Peyer's patch (tissue), 4 donors: ENCODE measurements around the gene EFCAB5. TPM values are rescaled to one million over a fixed set of nuclear protein-coding genes. Genes with fewer than 3 reads are reported as not detected.

ENCODE experiments used
- DNase-seq, 3 donors: peaks; one replicate each; pipeline ENCODE4 v3.0.0-alpha.2; 2017 to 2019
- H3K27ac ChIP-seq, 4 donors: fragments of 200-600 bp; sonication (generic); one replicate each; pipeline ENCODE4 v1.5.1; 2016 to 2019
- H3K27me3 ChIP-seq, 2 donors: fragments of 200-600 bp; sonication (generic); one replicate each; pipeline ENCODE4 v1.5.1; 2019
- H3K36me3 ChIP-seq, 3 donors: fragments of 200-600 bp; sonication (generic); one replicate each; pipeline ENCODE4 v1.5.1; 2016 to 2019
- H3K4me1 ChIP-seq, 4 donors: fragments of 200-600 bp; sonication (generic); one replicate each; pipeline ENCODE4 v1.5.1; 2016 to 2019
- H3K4me3 ChIP-seq, 4 donors: fragments of 200-600 bp; sonication (generic); 1 replicate in 3 of 4; 2 replicates in 1 of 4; pipeline ENCODE4 v1.5.1; 2016 to 2019; ENCODE audit warnings: mild to moderate bottlenecking in 1 of 4
- H3K9me3 ChIP-seq, 4 donors: fragments of 200-600 bp; sonication (generic); one replicate each; pipeline ENCODE4 v1.5.1; 2016 to 2019; ENCODE audit warnings: mild to moderate bottlenecking in 1 of 4
- POLR2A ChIP-seq, 2 donors: fragments of 450-650 bp; IDR thresholded peaks; one replicate each; pipeline ENCODE4 v1.5.1; 2017; ENCODE audit warnings: antibody characterized with exemption in 2 of 2, mild to moderate bottlenecking in 2 of 2, moderate library complexity in 2 of 2
- total RNA-seq, 4 donors: library from RNA; depleted of rRNA; stranded (reverse); fragments of >200 nt; gene quantifications; one replicate each; pipeline ENCODE4 v1.1.0, GENCODE V29; 2016
- TF ChIP-seq, protein P1 (sequence below), 6 experiments: fragments of 450-650 bp in 4 of 6; fragments of 200-600 bp in 2 of 6; sonication (generic) in 1 of 6; IDR thresholded peaks; one replicate each; pipeline ENCODE4 v1.5.1; 2017 to 2019; ENCODE audit warnings: antibody characterized with exemption in 6 of 6, mild to moderate bottlenecking in 3 of 6, moderate library complexity in 1 of 6

EFCAB5 gene
- total RNA-seq, 4 donors from 2014 or later, result 0.53 to 5.8 (median 1.6) TPM

DNA sequence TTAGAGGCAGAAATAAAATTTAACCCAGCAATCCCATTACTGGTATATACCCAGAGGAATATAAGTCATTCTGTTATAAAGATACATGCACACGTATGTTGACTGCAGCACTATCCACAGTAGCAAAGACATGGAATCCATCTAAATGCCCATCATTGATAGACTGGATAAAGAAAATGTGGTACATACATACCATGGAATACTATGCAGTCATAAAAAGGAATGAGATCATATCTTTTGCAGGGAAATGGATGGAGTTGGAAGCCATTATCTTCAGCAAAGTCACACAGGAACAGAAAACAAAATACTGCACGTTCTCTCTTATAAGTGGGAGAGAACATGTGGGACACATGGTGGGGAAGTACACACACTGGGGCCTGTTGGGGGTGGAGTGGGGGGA is 34.5 kb upstream of the EFCAB5 start:
- no peaks in the 10 kb centered on the region for H3K36me3 ChIP-seq

DNA sequence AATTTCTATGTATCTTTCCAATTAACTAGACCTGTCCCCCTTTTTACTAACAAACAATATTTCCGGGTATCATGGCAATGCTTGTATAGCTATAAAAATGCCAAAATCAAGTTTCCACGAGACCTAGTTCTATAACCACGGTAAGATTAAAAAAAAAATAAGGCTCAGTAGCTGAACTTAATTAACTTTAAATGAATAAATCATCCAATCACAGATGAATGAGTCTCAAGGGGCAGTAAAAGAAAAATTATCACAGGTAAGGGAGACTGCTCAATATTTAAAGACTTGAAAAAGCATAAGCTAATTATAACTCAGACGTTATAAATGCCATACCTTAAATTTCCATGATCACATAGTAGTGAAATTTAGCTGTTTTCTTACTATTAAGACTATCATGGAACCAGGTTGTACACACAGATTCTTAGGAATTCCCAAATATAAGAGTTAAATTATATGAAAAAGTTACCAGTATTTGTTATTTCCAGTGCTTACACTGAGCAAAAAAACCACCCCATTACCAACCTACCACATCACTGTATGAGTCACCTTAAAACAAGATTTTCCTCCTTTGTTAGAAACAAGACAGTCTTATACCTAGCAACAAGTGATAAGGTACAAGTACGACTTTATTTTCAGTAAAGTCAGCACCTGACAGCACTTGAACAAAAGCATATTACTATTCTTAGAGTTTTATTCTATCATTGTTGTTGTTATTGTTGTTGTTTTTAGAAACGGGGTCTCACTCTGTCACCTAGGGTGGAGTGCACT is 32.0 kb upstream of the EFCAB5 start:
- no peak for DNase-seq
- Histone ChIP-seq H3K36me3 (no peaks in the 10 kb centered on the region), H3K4me3 (no peak overlapping the region), H3K4me1 (no peaks in the 10 kb centered on the region), H3K27me3 (no peaks in the 10 kb centered on the region), H3K27ac (no peak overlapping the region), H3K9me3 (no peaks in the 10 kb centered on the region)
- TF ChIP-seq, protein P1, sequence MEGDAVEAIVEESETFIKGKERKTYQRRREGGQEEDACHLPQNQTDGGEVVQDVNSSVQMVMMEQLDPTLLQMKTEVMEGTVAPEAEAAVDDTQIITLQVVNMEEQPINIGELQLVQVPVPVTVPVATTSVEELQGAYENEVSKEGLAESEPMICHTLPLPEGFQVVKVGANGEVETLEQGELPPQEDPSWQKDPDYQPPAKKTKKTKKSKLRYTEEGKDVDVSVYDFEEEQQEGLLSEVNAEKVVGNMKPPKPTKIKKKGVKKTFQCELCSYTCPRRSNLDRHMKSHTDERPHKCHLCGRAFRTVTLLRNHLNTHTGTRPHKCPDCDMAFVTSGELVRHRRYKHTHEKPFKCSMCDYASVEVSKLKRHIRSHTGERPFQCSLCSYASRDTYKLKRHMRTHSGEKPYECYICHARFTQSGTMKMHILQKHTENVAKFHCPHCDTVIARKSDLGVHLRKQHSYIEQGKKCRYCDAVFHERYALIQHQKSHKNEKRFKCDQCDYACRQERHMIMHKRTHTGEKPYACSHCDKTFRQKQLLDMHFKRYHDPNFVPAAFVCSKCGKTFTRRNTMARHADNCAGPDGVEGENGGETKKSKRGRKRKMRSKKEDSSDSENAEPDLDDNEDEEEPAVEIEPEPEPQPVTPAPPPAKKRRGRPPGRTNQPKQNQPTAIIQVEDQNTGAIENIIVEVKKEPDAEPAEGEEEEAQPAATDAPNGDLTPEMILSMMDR (IDR thresholded peaks at IDR 0.05), result no peak
- no peak for TF ChIP-seq POLR2A (IDR thresholded peaks at IDR 0.05)

More for the DNA sequence above, 34.5 kb upstream of the EFCAB5 start:
- Histone ChIP-seq H3K27ac (no peak overlapping the region), H3K9me3 (no peaks in the 10 kb centered on the region), H3K27me3 (no peaks in the 10 kb centered on the region), H3K4me3 (no peak overlapping the region), H3K4me1 (no peaks in the 10 kb centered on the region)
- no peak for TF ChIP-seq POLR2A (IDR thresholded peaks at IDR 0.05)
- TF ChIP-seq, protein P1 (IDR thresholded peaks at IDR 0.05), result no peak
- no peak for DNase-seq

GRCh38 chr17:29911641-29912177 is 29.7 kb upstream of the EFCAB5 start:
- DNase-seq, result no peak
- no peak overlapping the region for H3K27ac ChIP-seq
- no peak overlapping the region for H3K4me3 ChIP-seq
- no peaks in the 10 kb centered on the region for H3K36me3 ChIP-seq
- no peaks in the 10 kb centered on the region for H3K4me1 ChIP-seq
- no peaks in the 10 kb centered on the region for H3K9me3 ChIP-seq
- no peak for TF ChIP-seq POLR2A (IDR thresholded peaks at IDR 0.05)
- TF ChIP-seq, protein P1 (IDR thresholded peaks at IDR 0.05), result no peak
- H3K27me3 ChIP-seq, result no peaks in the 10 kb centered on the region

- Histone ChIP-seq H3K4me1 (no peaks in the 10 kb centered on the region), H3K4me3 (no peak overlapping the region), H3K27ac (no peak overlapping the region), H3K9me3 (no peaks in the 10 kb centered on the region), H3K27me3 (no peaks in the 10 kb centered on the region), H3K36me3 (no peaks in the 10 kb centered on the region)
- DNase-seq, result no peak
- TF ChIP-seq, protein P1 (IDR thresholded peaks at IDR 0.05), result no peak
- TF ChIP-seq POLR2A (IDR thresholded peaks at IDR 0.05), result no peak
These were observed 26.5 kb upstream of the EFCAB5 start for GRCh38 chr17:29914819-29915537.

DNA sequence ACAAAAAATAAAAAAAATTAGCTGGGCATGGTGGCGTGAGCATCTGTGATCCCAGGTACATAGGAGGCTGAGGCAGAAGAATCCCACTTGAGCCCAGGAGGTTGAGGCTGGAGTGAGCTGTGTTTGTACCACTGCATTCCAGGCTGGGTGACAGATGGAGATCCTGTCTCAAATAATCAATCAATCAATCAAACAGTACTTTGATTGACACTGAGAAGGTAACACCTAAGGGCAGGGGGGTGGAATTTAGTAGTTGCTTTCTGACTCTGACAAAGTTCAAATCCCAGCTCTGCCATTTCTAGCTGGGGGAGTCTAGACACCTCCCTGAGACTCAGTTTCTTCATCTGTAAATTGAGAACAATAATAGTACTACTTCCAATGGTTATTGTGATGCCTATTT is 23.4 kb upstream of the EFCAB5 start:
- Histone ChIP-seq H3K36me3 (no peaks in the 10 kb centered on the region), H3K4me3 (no peak overlapping the region), H3K4me1 (no peaks in the 10 kb centered on the region), H3K27ac (no peak overlapping the region), H3K27me3 (no peaks in the 10 kb centered on the region), H3K9me3 (no peaks in the 10 kb centered on the region)
- no peak for DNase-seq
- TF ChIP-seq, protein P1 (IDR thresholded peaks at IDR 0.05), result no peak
- no peak for TF ChIP-seq POLR2A (IDR thresholded peaks at IDR 0.05)
